ENCODE measurements around the gene ALDOC.

ALDOC gene

GRCh38 chr17:28530926-28531325 is 45.8 kb downstream of the ALDOC start:
- Histone ChIP-seq H3K4me1 (ENCODE audit: control insufficient read depth, low read length) (no peaks in the 10 kb centered on the region), H3K9me3 (ENCODE audit: control insufficient read depth, insufficient read depth, low read length) (no peaks in the 10 kb centered on the region), H3K4me3 (ENCODE audit: low read length) (no peak overlapping the region), H3K36me3 (ENCODE audit: control insufficient read depth, low read length) (no peaks in the 10 kb centered on the region), H4K20me1 (ENCODE audit: control insufficient read depth, insufficient read depth, low read depth, low read length) (no peaks in the 10 kb centered on the region), H3F3A (ENCODE audit: control insufficient read depth, insufficient read depth) (no peaks in the 10 kb centered on the region), H3K9me2 (replicated peaks; ENCODE audit: control insufficient read depth, low read length) (no peaks in the 10 kb centered on the region), H3K79me2 (ENCODE audit: control insufficient read depth, low read length) (no peaks in the 10 kb centered on the region), H3K27me3 (ENCODE audit: control insufficient read depth, low read length) (peaks cover 10% of the 10 kb centered on the region), H3K27ac (ENCODE audit: low read depth, low read length) (no peak overlapping the region), H3K4me2 (ENCODE audit: low read length) (no peak overlapping the region)
- TF ChIP-seq CTCF (IDR thresholded peaks at IDR 0.05; ENCODE audit: low read depth, low read length, poor library complexity, severe bottlenecking) = no peak
- no peak for TF ChIP-seq EZH2phosphoT487 (IDR thresholded peaks at IDR 0.05; ENCODE audit: borderline replicate concordance, low read length)

GRCh38 chr17:28530250-28530649 is 46.4 kb downstream of the ALDOC start:
- no peaks in the 10 kb centered on the region for H3F3A ChIP-seq (ENCODE audit: control insufficient read depth, insufficient read depth)
- no peaks in the 10 kb centered on the region for H3K79me2 ChIP-seq (ENCODE audit: control insufficient read depth, low read length)

GRCh38 chr17:28529013-28529400 is 47.7 kb downstream of the ALDOC start:
- Histone ChIP-seq H3K4me2 (ENCODE audit: low read length) (no peak overlapping the region), H3K27me3 (ENCODE audit: control insufficient read depth, low read length) (peaks cover 7% of the 10 kb centered on the region; the same call in 1 of the 2 replicates), H3K4me3 (ENCODE audit: low read length) (no peak overlapping the region), H3K4me1 (ENCODE audit: control insufficient read depth, low read length) (no peaks in the 10 kb centered on the region), H3K27ac (ENCODE audit: low read depth, low read length) (no peak overlapping the region), H3K9me3 (ENCODE audit: control insufficient read depth, insufficient read depth, low read length) (no peaks in the 10 kb centered on the region), H3K36me3 (ENCODE audit: control insufficient read depth, low read length) (no peaks in the 10 kb centered on the region), H3K9me2 (replicated peaks; ENCODE audit: control insufficient read depth, low read length) (no peaks in the 10 kb centered on the region), H3F3A (ENCODE audit: control insufficient read depth, insufficient read depth) (no peaks in the 10 kb centered on the region), H3K79me2 (ENCODE audit: control insufficient read depth, low read length) (no peaks in the 10 kb centered on the region), H4K20me1 (ENCODE audit: control insufficient read depth, insufficient read depth, low read depth, low read length) (no peaks in the 10 kb centered on the region)
- TF ChIP-seq CTCF (IDR thresholded peaks at IDR 0.05; ENCODE audit: low read depth, low read length, poor library complexity, severe bottlenecking) (no peak), EZH2phosphoT487 (IDR thresholded peaks at IDR 0.05; ENCODE audit: borderline replicate concordance, low read length) (no peak)

More at GRCh38 chr17:28530250-28530649, 46.4 kb downstream of the ALDOC start:
- H3K4me2 ChIP-seq (ENCODE audit: low read length) = no peak overlapping the region
- H3K9me2 ChIP-seq (replicated peaks; ENCODE audit: control insufficient read depth, low read length) = no peaks in the 10 kb centered on the region
- no peak overlapping the region for H3K27ac ChIP-seq (ENCODE audit: low read depth, low read length)
- H3K36me3 ChIP-seq (ENCODE audit: control insufficient read depth, low read length) = no peaks in the 10 kb centered on the region
- no peaks in the 10 kb centered on the region for H3K4me1 ChIP-seq (ENCODE audit: control insufficient read depth, low read length)
- H3K9me3 ChIP-seq (ENCODE audit: control insufficient read depth, insufficient read depth, low read length) = no peaks in the 10 kb centered on the region
- no peaks in the 10 kb centered on the region for H4K20me1 ChIP-seq (ENCODE audit: control insufficient read depth, insufficient read depth, low read depth, low read length)
- no peak overlapping the region for H3K4me3 ChIP-seq (ENCODE audit: low read length)
- no peak for TF ChIP-seq CTCF (IDR thresholded peaks at IDR 0.05; ENCODE audit: low read depth, low read length, poor library complexity, severe bottlenecking)
- peaks cover 10% of the 10 kb centered on the region for H3K27me3 ChIP-seq (ENCODE audit: control insufficient read depth, low read length)
